ENCODE results near the gene S100A13. TPM values are rescaled to one million over a fixed set of nuclear protein-coding genes. Genes with fewer than 3 reads are reported as not detected.

S100A13 gene
- total and polyA plus RNA-seq, 9 of the 15 experiments (the other 6 are each of a cell fraction or from before 2014, with no cell fraction given), result 41.9 to 129 (median 58.0) TPM

GRCh38 chr1:153608742-153609584, 18.3 kb downstream of the S100A13 start (continued):
- TF ChIP-seq MITF (IDR thresholded peaks at IDR 0.05), result no peak
- no peak for TF ChIP-seq CEBPZ (IDR thresholded peaks at IDR 0.05; ENCODE audit: borderline replicate concordance, low read depth, low read length)
- no peak for TF ChIP-seq HNRNPK (IDR thresholded peaks at IDR 0.05; ENCODE audit: low read depth, low read length, poor library complexity, severe bottlenecking)
- no peak for TF ChIP-seq ZNF121 (CRISPR knock-in tag; conservative IDR thresholded peaks at IDR 0.05)
- no peak for TF ChIP-seq MXD1 (CRISPR knock-in tag; IDR thresholded peaks at IDR 0.05; ENCODE audit: borderline replicate concordance, poor library complexity, severe bottlenecking)
- TF ChIP-seq MCM7 (IDR thresholded peaks at IDR 0.05), result no peak
- no peak for TF ChIP-seq SAP30 (IDR thresholded peaks at IDR 0.05; ENCODE audit: borderline replicate concordance, insufficient read depth, low read depth, low read length, poor library complexity, severe bottlenecking)
- no peak for TF ChIP-seq BRCA1 (IDR thresholded peaks at IDR 0.05)
- no peak for TF ChIP-seq BRCA1 (CRISPR knock-in tag; IDR thresholded peaks at IDR 0.05)
- TF ChIP-seq ARID3B (CRISPR knock-in tag; IDR thresholded peaks at IDR 0.05; ENCODE audit: borderline replicate concordance), result no peak
- TF ChIP-seq ATF4 (CRISPR knock-in tag; IDR thresholded peaks at IDR 0.05), result no peak
- TF ChIP-seq BRD4 (IDR thresholded peaks at IDR 0.05), result 0 out of 2 replicates have a peak, but pooled peaks have one; percentile 38
- TF ChIP-seq SNAPC5 (CRISPR knock-in tag; IDR thresholded peaks at IDR 0.05), result no peak
- TF ChIP-seq ZNF274 (IDR thresholded peaks at IDR 0.05; ENCODE audit: borderline replicate concordance, low read depth, low read length), result no peak
- TF ChIP-seq TBL1XR1 (IDR thresholded peaks at IDR 0.05; ENCODE audit: low read length in 2 of 2), result no peak
- no peak for TF ChIP-seq ZNF764 (CRISPR knock-in tag; IDR thresholded peaks at IDR 0.05; ENCODE audit: low read depth)
- no peak for TF ChIP-seq SNIP1 (IDR thresholded peaks at IDR 0.05; ENCODE audit: low read depth)
- no peak; the same call in 1 of the 2 replicates for TF ChIP-seq HDGF (IDR thresholded peaks at IDR 0.05)
- TF ChIP-seq ZNF354B (CRISPR knock-in tag; IDR thresholded peaks at IDR 0.05), result no peak

All from K562 (cell line).